BE2C (cell line): ENCODE measurements around the gene NOTCH4.

ENCODE experiments used
- DNase-seq: peaks from one replicate; pipeline ENCODE4 v3.0.0-alpha.2; 2020
- H3K27me3 ChIP-seq: fragments of 250-450 bp; sonication (Bioruptor Pico); 2 replicates; pipeline ENCODE4 v1.5.1; 2020; ENCODE audit warnings: mild to moderate bottlenecking
- H3K36me3 ChIP-seq: fragments of 250-450 bp; sonication (Bioruptor Pico); 2 replicates; pipeline ENCODE4 v1.5.1; 2020; ENCODE audit warnings: mild to moderate bottlenecking
- H3K4me1 ChIP-seq: fragments of 250-450 bp; sonication (Bioruptor Pico); 2 replicates; pipeline ENCODE4 v1.5.1; 2020
- H3K4me3 ChIP-seq: 2 replicates; pipeline ENCODE4 v1.5.1; 2011; ENCODE audit warnings: low read depth, low read length
- H3K9me3 ChIP-seq: fragments of 250-450 bp; sonication (Bioruptor Pico); 2 replicates; pipeline ENCODE4 v1.5.1; 2020
- CTCF ChIP-seq: IDR thresholded peaks from 2 replicates; pipeline ENCODE4 v1.5.1; 2012; ENCODE audit warnings: mild to moderate bottlenecking, low read depth, low read length

Gene NOTCH4

GRCh38 chr6:32183483-32184083 lies 40.3 kb downstream of the NOTCH4 start:
- H3K4me3 ChIP-seq = no peak overlapping the region
- no peaks in the 10 kb centered on the region for H3K9me3 ChIP-seq
- no peak for DNase-seq
- no peak for TF ChIP-seq CTCF
- no peaks in the 10 kb centered on the region; the same call in 1 of the 2 replicates for H3K4me1 ChIP-seq
- H3K27me3 ChIP-seq = no peaks in the 10 kb centered on the region
- peaks cover 14% of the 10 kb centered on the region for H3K36me3 ChIP-seq

- Histone ChIP-seq H3K4me3 (no peak overlapping the region), H3K9me3 (no peaks in the 10 kb centered on the region), H3K27me3 (no peaks in the 10 kb centered on the region), H3K4me1 (no peaks in the 10 kb centered on the region), H3K36me3 (peaks cover 14% of the 10 kb centered on the region)
- TF ChIP-seq CTCF = no peak
- DNase-seq = no peak
Observed at GRCh38 chr6:32183030-32183429, 40.8 kb downstream of the NOTCH4 start.

- Histone ChIP-seq H3K4me3 (no peak overlapping the region), H3K9me3 (no peaks in the 10 kb centered on the region), H3K27me3 (no peaks in the 10 kb centered on the region), H3K36me3 (peaks cover 9% of the 10 kb centered on the region), H3K4me1 (no peaks in the 10 kb centered on the region)
- no peak for DNase-seq
- TF ChIP-seq CTCF = no peak
Observed at GRCh38 chr6:32182555-32182981, 41.3 kb downstream of the NOTCH4 start.

- no peaks in the 10 kb centered on the region for H3K4me1 ChIP-seq
- H3K4me3 ChIP-seq = no peak overlapping the region
- H3K27me3 ChIP-seq = no peaks in the 10 kb centered on the region
- no peak for DNase-seq
- no peaks in the 10 kb centered on the region for H3K9me3 ChIP-seq
- H3K36me3 ChIP-seq = peaks cover 4% of the 10 kb centered on the region; the same call in 1 of the 2 replicates
- no peak for TF ChIP-seq CTCF
Observed at GRCh38 chr6:32181915-32182529, 41.8 kb downstream of the NOTCH4 start.

- Histone ChIP-seq H3K27me3 (no peaks in the 10 kb centered on the region), H3K36me3 (no peaks in the 10 kb centered on the region), H3K4me3 (no peak overlapping the region), H3K4me1 (no peaks in the 10 kb centered on the region), H3K9me3 (no peaks in the 10 kb centered on the region)
- DNase-seq = no peak
- no peak for TF ChIP-seq CTCF
Observed at GRCh38 chr6:32181148-32181702, 42.6 kb downstream of the NOTCH4 start.

- Histone ChIP-seq H3K36me3 (no peaks in the 10 kb centered on the region), H3K4me1 (no peaks in the 10 kb centered on the region), H3K4me3 (no peak overlapping the region), H3K9me3 (no peaks in the 10 kb centered on the region), H3K27me3 (no peaks in the 10 kb centered on the region)
- DNase-seq = no peak
- no peak for TF ChIP-seq CTCF
Observed at GRCh38 chr6:32179766-32180405, 44.0 kb downstream of the NOTCH4 start.
